GM19193 (cell line): Measurements from ENCODE around the gene SNX4.

ENCODE experiments used
- POLR2A ChIP-seq: IDR thresholded peaks from 4 replicates; pipeline ENCODE4 v1.6.1; 2011; ENCODE audit not compliant: insufficient read depth, insufficient read length; ENCODE audit errors: extremely low read depth

The SNX4 gene

DNA sequence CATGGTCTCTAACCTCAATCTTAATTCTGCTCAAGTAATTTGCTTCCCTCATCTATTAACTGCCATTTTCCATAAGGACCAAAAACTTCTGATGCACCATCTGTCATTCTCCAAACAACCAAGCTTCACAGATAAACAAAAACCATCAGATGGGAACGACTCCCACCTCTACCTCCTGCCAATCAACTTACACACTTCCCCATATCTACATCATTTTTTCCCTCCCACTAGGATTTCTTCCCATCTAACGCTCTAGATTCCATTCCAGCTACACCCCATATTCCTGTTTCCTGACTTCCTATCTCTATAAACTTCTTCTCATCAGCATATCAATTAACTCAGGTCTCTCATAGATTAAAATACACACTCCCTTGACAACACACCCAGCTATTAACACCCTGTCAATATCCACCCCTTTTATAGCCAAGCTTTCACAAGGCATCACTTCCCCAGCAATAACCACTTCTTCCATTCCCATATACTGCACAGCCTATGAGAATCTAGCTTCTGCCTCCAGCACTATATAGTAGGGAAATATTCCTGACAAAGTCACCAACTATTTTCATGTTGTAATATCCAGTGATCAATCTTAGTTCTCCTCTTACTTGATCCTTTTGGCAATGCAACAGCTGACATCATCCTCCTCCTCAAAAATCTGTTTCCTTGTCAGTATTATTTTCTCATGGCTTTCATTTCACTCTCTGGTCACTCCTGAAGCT is 39.2 kb downstream of the SNX4 start:
- TF ChIP-seq POLR2A = no peak

GRCh38 chr3:125479091-125479490 is 40.9 kb downstream of the SNX4 start:
- no peak for TF ChIP-seq POLR2A

DNA sequence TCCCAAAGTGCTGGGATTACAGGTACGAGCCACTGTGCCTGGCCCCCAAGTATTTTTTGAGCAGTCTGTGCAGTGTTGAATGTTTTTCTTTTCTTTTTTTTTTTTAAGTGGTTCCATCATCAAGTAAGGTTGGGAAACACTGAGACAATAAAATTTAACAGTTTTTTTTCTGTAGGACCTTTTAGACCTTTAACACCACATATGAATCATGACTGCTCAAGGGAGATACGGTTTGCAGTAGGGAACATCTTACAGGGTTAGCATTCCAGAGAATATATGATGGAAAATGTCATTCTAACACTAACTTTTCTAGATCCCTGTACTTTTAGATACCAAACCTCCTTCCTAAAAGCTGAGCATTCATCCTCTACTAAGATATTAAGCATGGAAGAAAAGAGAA is 41.7 kb downstream of the SNX4 start:
- no peak for TF ChIP-seq POLR2A

DNA sequence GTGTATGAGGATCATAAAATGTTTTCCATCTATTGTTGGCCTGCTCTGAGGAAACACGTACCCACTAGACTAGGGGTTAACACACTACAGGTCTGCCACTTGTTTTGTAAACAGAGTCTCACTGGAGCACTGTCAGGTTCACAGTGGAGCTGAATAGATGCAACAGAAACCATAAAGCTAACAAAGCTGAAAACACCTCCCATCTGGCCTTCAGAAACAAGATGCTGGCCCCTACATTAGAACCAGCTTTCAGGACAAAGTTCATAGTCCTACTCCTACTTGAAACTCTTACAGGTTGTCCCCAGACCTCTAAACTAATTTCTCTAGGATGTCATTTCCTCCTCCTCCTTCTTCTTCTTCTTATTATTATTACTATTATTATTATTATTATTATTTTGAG is 42.3 kb downstream of the SNX4 start:
- TF ChIP-seq POLR2A = no peak

GRCh38 chr3:125470671-125471070 is 49.3 kb downstream of the SNX4 start:
- TF ChIP-seq POLR2A = no peak

GRCh38 chr3:125462722-125463299 is 57.2 kb downstream of the SNX4 start:
- no peak for TF ChIP-seq POLR2A

DNA sequence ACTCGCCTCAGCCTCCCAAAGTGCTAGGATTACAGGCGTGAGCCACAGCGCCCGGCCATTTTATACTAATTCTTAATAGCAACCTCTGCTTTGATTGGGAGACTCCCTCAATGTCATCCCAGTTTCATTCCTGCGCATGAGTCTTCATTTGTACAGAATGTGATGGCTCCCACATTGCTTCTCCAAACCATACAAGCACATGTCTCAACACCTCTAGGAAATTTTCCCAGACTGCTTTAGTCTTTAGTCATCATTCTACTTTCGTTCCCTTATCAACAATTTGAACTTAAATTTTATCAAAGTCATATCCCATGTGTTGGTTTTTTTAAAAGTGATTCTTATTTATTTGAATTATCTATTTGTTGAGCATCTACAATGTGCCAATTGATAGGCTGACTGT is 58.1 kb downstream of the SNX4 start:
- TF ChIP-seq POLR2A = no peak

GRCh38 chr3:125460233-125460632 is 59.8 kb downstream of the SNX4 start:
- no peak for TF ChIP-seq POLR2A

DNA sequence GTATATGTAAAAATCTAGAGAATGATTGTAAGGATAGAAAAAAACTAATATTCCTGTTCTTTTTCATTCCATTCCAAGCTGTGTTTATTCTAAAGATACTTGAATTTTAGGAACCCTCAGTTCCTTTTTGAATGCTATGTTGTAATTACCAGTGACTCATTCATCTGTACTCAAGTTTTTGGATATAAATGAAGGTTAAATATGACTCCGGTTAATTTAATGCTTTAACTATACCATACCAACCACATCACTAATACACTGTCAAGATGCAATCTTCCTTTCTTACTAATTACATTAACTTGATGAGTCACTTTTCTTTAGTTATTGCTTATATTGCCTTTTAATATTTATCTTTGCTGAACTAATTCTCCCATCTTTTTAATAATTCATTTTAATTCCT is 76.1 kb downstream of the SNX4 start:
- no peak for TF ChIP-seq POLR2A

- TF ChIP-seq POLR2A = no peak
Measured at GRCh38 chr3:125442506-125442905, 77.5 kb downstream of the SNX4 start.

GRCh38 chr3:125440970-125441369 is 79.0 kb downstream of the SNX4 start:
- no peak for TF ChIP-seq POLR2A

- TF ChIP-seq POLR2A = no peak
Measured at GRCh38 chr3:125440559-125440955, 79.4 kb downstream of the SNX4 start.

GRCh38 chr3:125437631-125438435 is 82.2 kb downstream of the SNX4 start:
- no peak for TF ChIP-seq POLR2A

- TF ChIP-seq POLR2A = no peak
Measured at GRCh38 chr3:125436921-125437320, 83.1 kb downstream of the SNX4 start.

DNA sequence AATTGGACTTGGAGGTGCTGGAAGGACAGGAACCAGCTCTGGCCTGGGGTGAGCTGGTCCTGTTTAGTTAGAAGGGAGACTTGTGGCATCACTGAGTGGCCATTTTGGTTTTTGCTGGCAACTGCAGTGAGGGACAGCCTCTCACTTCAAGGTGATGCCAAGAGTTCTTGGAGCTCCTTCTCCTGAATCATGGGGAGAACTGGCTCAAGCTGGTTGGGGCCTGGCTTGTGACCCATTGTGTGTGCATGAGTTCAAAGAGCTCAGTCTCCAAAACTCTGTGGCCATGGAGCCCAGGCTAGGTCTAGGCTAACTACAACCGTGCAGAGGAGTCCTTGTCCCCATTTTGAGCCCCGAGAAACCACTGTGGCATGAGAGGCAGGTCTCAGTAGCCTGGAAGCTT is 84.8 kb downstream of the SNX4 start:
- no peak for TF ChIP-seq POLR2A

- no peak for TF ChIP-seq POLR2A
Measured at GRCh38 chr3:125434582-125435011, 85.4 kb downstream of the SNX4 start.
